Subcutaneous adipose tissue (tissue), 4 donors: ENCODE data around the gene TMEM207. TPM values are rescaled to one million over a fixed set of nuclear protein-coding genes. Genes with fewer than 3 reads are reported as not detected.

ENCODE experiments used
- CTCF ChIP-seq: fragments of 450-650 bp; IDR thresholded peaks from one replicate; pipeline ENCODE4 v1.5.1; 2016; ENCODE audit warnings: low read depth, mild to moderate bottlenecking, control low read depth, antibody characterized with exemption, moderate library complexity
- total RNA-seq, 4 donors: library from RNA; depleted of rRNA; stranded (reverse); fragments of >200 nt; gene quantifications; one replicate each; pipeline ENCODE4 v1.1.0, GENCODE V29; 2016

The TMEM207 gene
- total RNA-seq, 4 donors from 2014 or later, result not detected

- TF ChIP-seq CTCF, result no peak
Observed at GRCh38 chr3:190414297-190414696, 35.4 kb downstream of the TMEM207 start.

DNA sequence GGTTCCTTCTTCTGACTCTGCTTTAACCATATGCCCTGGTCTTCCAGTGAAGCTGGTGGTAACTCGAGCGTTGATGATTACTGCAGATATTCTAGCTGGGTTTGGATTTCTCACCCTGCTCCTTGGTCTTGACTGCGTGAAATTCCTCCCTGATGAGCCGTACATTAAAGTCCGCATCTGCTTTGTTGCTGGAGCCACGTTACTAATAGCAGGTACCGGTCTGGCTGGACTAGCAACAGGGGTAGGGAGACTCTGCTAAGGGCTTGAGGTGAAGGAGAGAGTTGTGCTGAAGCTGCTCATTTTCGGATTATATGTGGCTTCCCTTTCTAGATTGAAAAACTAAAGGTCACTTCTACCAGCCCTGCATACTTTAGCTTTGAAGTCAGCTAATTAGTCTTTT is 45.0 kb downstream of the TMEM207 start:
- no peak for TF ChIP-seq CTCF

DNA sequence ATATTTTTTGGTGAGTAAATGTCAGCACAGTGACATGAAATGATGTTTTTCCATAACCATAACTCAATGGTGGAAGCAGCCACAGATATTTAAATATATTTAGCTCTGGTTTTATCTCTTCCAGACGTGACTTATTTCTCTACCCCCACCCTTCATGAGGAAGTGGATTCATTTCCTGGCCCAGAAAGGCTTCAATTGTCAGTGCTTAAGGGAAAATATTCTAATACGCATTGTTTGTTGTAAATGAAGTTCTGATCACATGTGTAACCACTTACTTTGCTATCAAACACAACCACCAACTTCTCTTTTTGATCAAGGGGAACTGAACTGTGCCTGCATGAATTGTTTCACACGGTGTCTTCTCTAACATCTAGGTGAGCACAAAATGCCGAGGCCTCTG is 47.7 kb downstream of the TMEM207 start:
- no peak for TF ChIP-seq CTCF

GRCh38 chr3:190399677-190400076 is 50.0 kb downstream of the TMEM207 start:
- no peak for TF ChIP-seq CTCF

- no peak for TF ChIP-seq CTCF
Observed at GRCh38 chr3:190397889-190398288, 51.8 kb downstream of the TMEM207 start.

GRCh38 chr3:190396001-190396400 is 53.7 kb downstream of the TMEM207 start:
- TF ChIP-seq CTCF, result no peak

GRCh38 chr3:190388703-190389102 is 61.0 kb downstream of the TMEM207 start:
- TF ChIP-seq CTCF, result no peak
